Panc1 (cell line): ENCODE results near the gene FXR2. TPM values are rescaled to one million over a fixed set of nuclear protein-coding genes. Genes with fewer than 3 reads are reported as not detected.
A peak's percentile ranks its signal among the peaks of the same experiment; 100 is the strongest.

Experiments
- ATAC-seq: fragments of 200-7000 bp; cut with Tn5 transposase; 2 replicates; pipeline ENCODE4 v1.9.1; 2020; ENCODE audit warnings: mild to moderate bottlenecking, moderate library complexity
- BruUV-seq: library from RNA; stranded (reverse); fragments of 400-500 nt; replicated peaks from 2 replicates; lab custom pipeline; 2021; lab: Mats Ljungman, UMichigan
- CTCF ChIA-PET: fragments of 300-600 bp; sonication (Branson Sonifier 250); formaldehyde crosslinking; loops from one replicate; lab custom pipeline; 2022; ENCODE audit warnings: antibody characterized with exemption; lab: Charles Lee
- POLR2A ChIA-PET: fragments of 300-600 bp; sonication (Branson Sonifier 250); formaldehyde crosslinking; loops from one replicate; lab custom pipeline; 2022; ENCODE audit warnings: antibody characterized with exemption; lab: Charles Lee
- DNase-seq: peaks from one replicate; pipeline ENCODE4 v3.0.0-alpha.2; 2010; ENCODE audit warnings: low read depth, low spot score
- H3K27ac ChIP-seq: 2 replicates; pipeline ENCODE4 v1.5.1; 2011; ENCODE audit warnings: mild to moderate bottlenecking, low read length, inconsistent platforms
- H3K27me3 ChIP-seq: fragments of 200-500 bp; sonication (Bioruptor generic); 2 replicates; pipeline ENCODE4 v1.6.0; 2014; ENCODE audit warnings: low read length, inconsistent platforms; ENCODE audit not compliant: control insufficient read depth, insufficient read depth
- H3K36me3 ChIP-seq: fragments of 200-500 bp; sonication (Bioruptor generic); 2 replicates; pipeline ENCODE4 v1.5.1; 2014; ENCODE audit warnings: inconsistent platforms, mild to moderate bottlenecking, low read length, moderate library complexity; ENCODE audit not compliant: control insufficient read depth, insufficient read depth
- H3K4me1 ChIP-seq: 2 replicates; pipeline ENCODE4 v1.5.1; 2011; ENCODE audit warnings: inconsistent platforms, mild to moderate bottlenecking, low read length, moderate library complexity; ENCODE audit not compliant: control insufficient read depth, insufficient read depth
- H3K4me3 ChIP-seq, 2 experiments: 2 replicates each; pipeline ENCODE4 v1.5.1; 2011 to 2012; ENCODE audit warnings: low read depth in 2 of 2, low read length in 2 of 2, mild to moderate bottlenecking in 2 of 2, inconsistent platforms in 1 of 2, moderate library complexity in 1 of 2
- H3K9me3 ChIP-seq: fragments of 200-500 bp; sonication (Bioruptor generic); 2 replicates; pipeline ENCODE4 v1.5.1; 2014; ENCODE audit warnings: low read depth, mild to moderate bottlenecking, inconsistent platforms, low read length, moderate library complexity; ENCODE audit not compliant: control insufficient read depth, insufficient read depth
- CTCF ChIP-seq: fragments of 450-650 bp; IDR thresholded peaks from 2 replicates; pipeline ENCODE4 v1.5.1; 2017; ENCODE audit warnings: mild to moderate bottlenecking
- POLR2AphosphoS5 ChIP-seq: IDR thresholded peaks from 2 replicates; pipeline ENCODE4 v1.6.1; 2012; ENCODE audit warnings: mild to moderate bottlenecking, low read depth, low read length, moderate library complexity
- REST ChIP-seq, 2 experiments: IDR thresholded peaks; 2 replicates each; pipeline ENCODE4 v1.6.1; 2011 to 2012; ENCODE audit warnings: low read depth in 2 of 2, control low read depth in 1 of 2, low read length in 1 of 2, mild to moderate bottlenecking in 1 of 2, moderate library complexity in 1 of 2; ENCODE audit not compliant: insufficient read depth in 1 of 2
- SIN3A ChIP-seq: IDR thresholded peaks from 2 replicates; pipeline ENCODE4 v1.6.1; 2012; ENCODE audit warnings: low read depth, mild to moderate bottlenecking, low read length, moderate library complexity, borderline replicate concordance; ENCODE audit not compliant: insufficient read depth
- TCF7L2 ChIP-seq: IDR thresholded peaks from 2 replicates; pipeline ENCODE4 v1.6.1; 2011; ENCODE audit warnings: mild to moderate bottlenecking, low read depth, low read length, inconsistent platforms
- in situ Hi-C: cut with HindIII; loops from 2 replicates; pipeline ENCODE4 v1.10.0; 2016; ENCODE audit warnings: low sequenced_read_pairs, low pct_unique_long_range_greater_than_20kb
- intact Hi-C: fragments of 100-400 bp; cut with micrococcal nuclease; formaldehyde crosslinking; loops from one replicate; pipeline ENCODE4 v1.10.0; 2022; ENCODE audit not compliant: unreplicated experiment
- total RNA-seq: library from RNA; stranded (reverse); gene quantifications from one replicate; pipeline ENCODE4 v1.2.1, GENCODE V29; 2021; ENCODE audit not compliant: unreplicated experiment

The FXR2 gene
- total RNA-seq, 1 experiment from 2014 or later, result 39.7 TPM

- peak overlapping the region; percentile 26 to 47 for H3K4me3 ChIP-seq
- TF ChIP-seq TCF7L2 (no peak), POLR2AphosphoS5 (no peak), SIN3A (no peak), CTCF (no peak), REST (IDR thresholded peaks at IDR 0.05; ENCODE audit: insufficient read depth in 1 of 2, low read depth in 2 of 2, low read length in 1 of 2) (no peak)
- no peak overlapping the region for H3K27ac ChIP-seq
- ChIA-PET POLR2A (interaction anchor here (0.7 kb wide), 3 partner anchors 12 to 309 kb away, joined by 3 to 6 read pairs (median 3); no protein-coding TSS in a partner anchor), CTCF (interaction anchor here (1.2 kb wide), 1 partner anchor 36 kb away, joined by 3 read pairs; the partner anchor contains the start of gene TP53)
- DNase-seq (no peak), ATAC-seq (no peak)
- no TSS peak for BruUV-seq
- intact Hi-C loops (no loop called here), in situ Hi-C loops (no loop called here)
- H3K36me3 ChIP-seq, result no peaks in the 10 kb centered on the region
- peaks cover 2% of the 10 kb centered on the region; the same call in 1 of the 2 replicates for H3K27me3 ChIP-seq
- no peaks in the 10 kb centered on the region for H3K4me1 ChIP-seq
- no peaks in the 10 kb centered on the region for H3K9me3 ChIP-seq
Observed at GRCh38 chr17:7651097-7651664, 36.5 kb upstream of the FXR2 start.

GRCh38 chr17:7650509-7651096 is 35.9 kb upstream of the FXR2 start, which contains the start of gene ATP1B2:
TSS of gene ATP1B2 (plus strand) at chr17:7650926. CDS start at chr17:7651519, 593 bp downstream.
- BruUV-seq, result no TSS peak

More at GRCh38 chr17:7650509-7651096, 35.9 kb upstream of the FXR2 start, which contains the start of gene ATP1B2:
- Histone ChIP-seq H3K9me3 (no peaks in the 10 kb centered on the region), H3K27ac (no peak within 1 kb of the TSS), H3K27me3 (peaks cover 2% of the 10 kb centered on the region; the same call in 1 of the 2 replicates), H3K36me3 (no peaks in the 10 kb centered on the region), H3K4me3 (peak within 1 kb of the TSS; percentile 26 to 47), H3K4me1 (no peaks in the 10 kb centered on the region)
- ChIA-PET CTCF (interaction anchor here (1.2 kb wide), 1 partner anchor 37 kb away, joined by 3 read pairs; the partner anchor contains the start of gene TP53), POLR2A (interaction anchor here (0.6 to 0.7 kb wide), 6 partner anchors 12 to 279 kb away, joined by 3 to 8 read pairs (median 6); partner anchors contain the start of genes MPDU1 and TP53)
- TF ChIP-seq SIN3A (no peak), CTCF (no peak)
- DNase-seq, result no peak
- in situ Hi-C loops, result no loop called here
- peak; percentile 84 for ATAC-seq
- intact Hi-C loops, result no loop called here
